SIG-M5 (cell line): ENCODE measurements around the gene HES2.
"Not testable (repeated sequence)": the region's sequence is repeated elsewhere in the genome, so short reads cannot be mapped to it uniquely, and the experiment has no call there.

Source experiments
- DNase-seq: peaks from one replicate; lab custom pipeline; 2025; lab: John Stamatoyannopoulos, UW

HES2 gene

DNA sequence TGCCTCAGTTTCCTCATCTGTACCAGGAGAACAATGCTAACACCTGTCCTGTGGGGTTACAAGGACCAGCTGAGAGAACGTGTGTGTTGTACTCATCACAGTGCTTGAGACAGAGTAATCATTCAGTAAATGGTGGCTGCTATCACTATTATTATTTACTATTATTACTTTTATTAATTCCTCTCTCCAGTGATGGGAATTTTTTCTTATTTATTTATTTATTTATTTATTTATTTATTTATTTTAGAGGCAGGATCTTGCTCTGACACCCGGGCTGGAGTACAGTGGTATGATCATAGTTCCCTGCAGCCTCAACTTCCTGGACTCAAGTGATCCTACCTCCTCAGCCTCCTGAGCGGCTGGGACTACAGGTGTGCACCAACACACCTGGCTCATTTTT lies 16.6 kb upstream of the HES2 start:
- not testable (repeated sequence) for DNase-seq

DNA sequence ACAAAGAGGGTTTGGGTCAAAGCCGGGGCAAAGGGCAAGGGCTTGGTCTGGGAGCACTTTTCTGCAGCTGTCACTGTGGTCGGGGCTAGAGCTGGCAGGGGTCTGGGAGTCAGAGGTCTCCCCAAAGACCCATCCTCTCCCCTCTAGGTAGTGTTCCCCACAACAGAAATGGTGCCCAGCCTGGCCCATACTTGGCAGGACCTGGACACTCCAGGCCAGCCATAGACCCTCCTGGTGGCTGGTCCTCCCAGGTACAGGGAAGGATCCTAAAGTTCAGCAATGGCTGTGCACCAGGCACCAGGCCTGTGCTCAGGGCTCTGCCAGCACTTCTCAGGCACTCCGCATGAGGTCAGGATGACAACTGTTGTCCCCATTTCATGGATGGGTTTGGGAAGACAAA lies 15.8 kb upstream of the HES2 start:
- DNase-seq: no peak

DNA sequence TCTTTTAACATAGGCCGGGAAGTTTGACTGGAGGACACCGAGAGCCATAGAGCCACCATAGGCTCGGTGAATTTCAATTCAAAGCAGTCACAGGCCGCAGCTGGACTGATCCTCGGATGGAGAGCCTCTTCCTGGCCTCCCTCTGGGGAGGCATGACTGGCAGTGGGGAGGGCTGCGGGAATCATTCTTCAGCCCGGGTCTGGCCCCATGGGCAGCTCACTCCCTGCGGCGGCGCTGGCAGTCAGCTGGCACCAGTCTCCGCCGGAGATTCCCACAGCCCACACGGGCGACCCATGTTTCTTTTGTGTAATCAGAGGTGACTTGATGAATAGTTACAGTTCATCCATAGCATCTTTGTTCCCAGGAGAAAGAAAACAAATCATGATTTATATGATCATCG lies 15.4 kb upstream of the HES2 start:
- DNase-seq: no peak

DNA sequence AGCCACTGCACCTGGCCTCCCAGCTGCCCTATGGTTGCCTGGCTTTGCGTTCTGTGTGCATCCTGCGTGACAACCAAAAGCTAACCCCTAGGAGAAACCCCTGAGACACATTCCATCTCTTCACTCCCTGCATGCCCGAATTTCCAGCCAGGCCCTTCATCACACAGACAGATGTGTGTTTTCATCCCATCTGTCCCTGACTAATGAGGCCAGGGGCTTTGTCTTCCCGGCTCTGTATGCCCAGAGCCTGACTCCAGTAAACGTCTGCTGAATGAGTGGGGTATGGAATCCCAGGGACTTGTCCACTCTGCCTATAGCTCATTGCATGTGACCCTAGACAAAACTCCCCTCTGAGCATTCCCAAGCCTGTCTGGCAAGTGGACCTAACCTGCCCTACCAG lies 14.5 kb upstream of the HES2 start:
- no peak for DNase-seq

DNA sequence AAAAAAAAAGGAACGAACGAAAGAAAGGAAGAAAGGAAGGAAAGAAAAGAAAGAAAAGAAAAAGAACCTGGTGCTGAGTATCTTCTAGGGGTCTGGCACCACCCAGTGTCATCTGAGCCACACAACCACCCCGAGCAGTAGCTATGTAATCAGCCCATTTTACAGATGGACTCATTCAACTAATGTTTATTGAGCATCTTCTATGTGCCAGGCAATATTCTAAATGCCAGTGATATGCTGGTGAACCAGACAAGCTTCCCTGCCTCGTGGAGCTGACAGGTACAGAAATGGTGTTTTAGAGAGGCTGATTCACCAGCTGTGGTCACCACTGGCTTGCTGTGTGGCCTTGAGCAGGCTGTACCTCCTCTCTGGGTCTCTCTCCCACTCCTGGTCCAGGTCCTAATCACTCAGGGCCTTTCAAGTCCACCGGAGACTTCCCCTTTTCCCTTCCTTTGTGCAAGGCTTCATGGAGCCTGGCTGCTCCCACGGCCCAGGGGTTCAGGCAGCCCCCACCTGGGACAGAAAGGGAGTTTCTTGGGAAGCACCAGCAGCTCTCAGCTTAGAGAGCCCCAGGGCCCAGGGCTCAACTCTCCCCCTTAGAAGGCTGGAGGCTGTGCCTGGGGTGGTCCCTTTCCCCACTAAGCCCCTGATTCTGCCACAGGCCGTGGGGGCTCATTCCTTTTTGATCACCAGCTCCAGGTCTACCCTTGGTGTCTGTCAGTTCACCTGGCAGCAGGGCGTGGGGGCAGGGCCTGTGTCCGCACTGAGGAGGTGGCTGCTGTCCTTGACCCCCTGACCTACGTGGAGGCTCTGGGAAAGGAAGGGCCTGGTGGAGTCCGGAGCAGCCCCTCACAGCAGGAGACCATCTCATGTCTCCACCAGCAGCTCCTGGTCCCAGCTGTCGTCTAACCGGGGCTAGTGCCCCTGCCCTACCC lies 12.2 kb upstream of the HES2 start:
- DNase-seq: not testable (repeated sequence)

DNA sequence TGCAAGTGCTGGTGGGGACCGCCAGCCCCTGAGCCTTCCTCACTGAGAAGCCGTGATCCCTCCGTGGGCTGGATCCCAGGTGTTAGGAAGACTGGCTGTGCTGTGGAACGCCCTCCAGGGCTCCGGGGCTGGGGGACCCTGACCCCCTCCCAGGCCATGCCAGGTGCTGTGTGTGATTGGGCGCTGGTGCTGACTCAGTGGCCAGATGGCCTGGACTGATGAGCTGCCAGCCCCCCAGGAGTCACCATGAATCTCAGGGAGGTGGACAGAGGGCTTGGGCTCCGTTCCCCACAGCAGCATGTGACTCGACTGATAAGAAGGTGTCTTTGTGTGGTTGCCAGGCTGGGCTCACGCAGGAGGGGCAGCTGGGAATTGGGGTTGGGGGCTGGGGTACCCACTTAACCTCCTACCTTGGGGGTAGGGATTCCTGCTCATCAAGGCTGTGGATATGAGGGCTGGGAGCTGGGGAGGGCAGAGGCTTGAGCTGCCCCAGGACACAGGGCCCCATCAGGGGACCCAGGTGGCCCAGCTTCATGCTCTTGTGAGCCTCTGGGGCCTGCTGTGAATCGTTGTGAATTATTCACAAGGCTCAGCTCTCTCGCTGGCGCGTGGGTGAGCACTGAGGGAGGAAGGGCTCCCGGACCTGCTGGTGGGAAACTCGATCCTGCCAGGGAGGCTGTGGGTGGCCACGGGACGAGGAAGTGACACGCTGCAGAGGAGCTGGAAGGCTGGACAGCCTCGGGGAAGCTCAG lies 10.1 kb upstream of the HES2 start:
- not testable (repeated sequence) for DNase-seq

DNA sequence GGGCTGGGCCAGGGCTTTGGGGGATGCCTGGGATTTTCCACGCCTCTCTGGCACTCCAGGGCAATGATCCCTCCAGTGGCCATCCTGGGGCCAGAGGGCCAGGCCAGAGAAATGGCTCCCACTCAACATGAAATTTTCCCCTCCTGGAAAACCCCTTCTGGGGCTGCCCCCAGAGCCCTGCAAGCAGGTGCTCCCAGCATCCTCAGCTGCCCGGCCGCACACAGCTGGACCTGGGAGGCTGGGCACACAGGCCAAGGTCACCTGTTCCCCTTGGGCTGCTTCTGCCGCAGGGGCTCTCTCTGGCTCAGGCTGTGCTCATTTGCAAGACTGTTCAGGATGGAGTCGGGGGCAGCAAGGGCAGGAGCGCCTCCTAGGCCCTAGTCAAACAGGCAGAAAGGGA lies 8.7 kb upstream of the HES2 start:
- not testable (repeated sequence) for DNase-seq

DNA sequence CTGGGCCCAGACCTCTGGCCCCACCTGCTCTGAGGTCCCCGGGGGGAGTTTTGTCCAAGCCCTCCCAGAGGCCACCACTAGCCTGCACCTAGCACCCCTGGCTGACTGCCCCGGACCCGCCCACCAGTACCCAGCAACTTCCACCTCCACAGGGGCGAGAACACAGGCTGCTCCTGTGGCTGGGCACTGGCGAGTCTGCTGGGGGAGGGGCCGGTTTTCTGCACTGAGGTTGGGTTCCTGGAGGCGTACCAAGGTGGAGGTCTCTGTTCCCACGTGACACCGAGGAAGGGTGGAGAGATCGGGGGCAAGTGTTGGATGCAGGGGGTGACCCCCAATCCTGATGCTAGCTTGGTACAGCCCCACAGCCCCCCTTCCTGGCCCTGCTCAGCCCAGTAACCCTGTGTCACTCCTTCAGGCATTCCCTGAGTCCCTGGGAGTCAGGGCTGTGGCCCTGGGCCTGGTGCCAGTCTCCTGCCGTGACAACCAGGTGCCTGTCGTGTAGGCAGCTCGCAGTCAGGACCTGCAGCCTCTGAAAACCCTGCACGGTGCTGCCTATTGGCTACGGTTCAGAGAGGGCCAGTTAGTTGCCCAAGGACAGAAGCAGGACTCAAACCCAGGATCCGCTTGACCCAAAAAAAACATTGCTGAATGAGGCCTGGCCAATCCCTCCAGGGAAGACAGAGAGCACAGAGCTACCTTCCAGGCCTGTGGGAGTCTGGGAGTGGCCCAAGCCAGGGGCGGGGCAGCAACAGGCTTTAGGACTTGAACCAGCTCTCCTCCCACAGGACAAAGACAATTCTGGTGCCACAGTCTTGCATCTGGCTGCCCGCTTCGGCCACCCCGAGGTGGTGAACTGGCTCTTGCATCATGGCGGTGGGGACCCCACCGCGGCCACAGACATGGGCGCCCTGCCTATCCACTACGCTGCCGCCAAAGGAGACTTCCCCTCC lies 8.0 kb upstream of the HES2 start:
- no peak for DNase-seq

DNA sequence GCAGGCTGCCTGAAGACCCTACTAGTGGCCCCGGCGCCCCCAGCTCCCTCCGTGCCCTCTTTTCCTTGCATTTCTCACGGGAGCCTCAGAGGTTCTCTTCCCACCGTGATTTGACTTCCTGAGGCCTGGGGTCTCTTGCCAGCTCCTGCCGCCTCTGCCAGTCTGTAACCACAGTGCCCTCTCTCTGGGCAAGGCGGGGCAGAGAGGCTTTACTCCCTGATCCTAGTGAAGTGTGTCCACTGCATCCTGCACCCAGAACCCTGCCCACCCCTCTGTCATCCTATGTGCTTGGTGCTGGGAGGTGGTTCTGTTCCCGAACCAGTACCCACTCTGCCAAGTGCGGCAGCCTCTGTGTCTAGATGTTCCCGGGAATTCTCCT lies 7.2 kb upstream of the HES2 start:
- no peak for DNase-seq

DNA sequence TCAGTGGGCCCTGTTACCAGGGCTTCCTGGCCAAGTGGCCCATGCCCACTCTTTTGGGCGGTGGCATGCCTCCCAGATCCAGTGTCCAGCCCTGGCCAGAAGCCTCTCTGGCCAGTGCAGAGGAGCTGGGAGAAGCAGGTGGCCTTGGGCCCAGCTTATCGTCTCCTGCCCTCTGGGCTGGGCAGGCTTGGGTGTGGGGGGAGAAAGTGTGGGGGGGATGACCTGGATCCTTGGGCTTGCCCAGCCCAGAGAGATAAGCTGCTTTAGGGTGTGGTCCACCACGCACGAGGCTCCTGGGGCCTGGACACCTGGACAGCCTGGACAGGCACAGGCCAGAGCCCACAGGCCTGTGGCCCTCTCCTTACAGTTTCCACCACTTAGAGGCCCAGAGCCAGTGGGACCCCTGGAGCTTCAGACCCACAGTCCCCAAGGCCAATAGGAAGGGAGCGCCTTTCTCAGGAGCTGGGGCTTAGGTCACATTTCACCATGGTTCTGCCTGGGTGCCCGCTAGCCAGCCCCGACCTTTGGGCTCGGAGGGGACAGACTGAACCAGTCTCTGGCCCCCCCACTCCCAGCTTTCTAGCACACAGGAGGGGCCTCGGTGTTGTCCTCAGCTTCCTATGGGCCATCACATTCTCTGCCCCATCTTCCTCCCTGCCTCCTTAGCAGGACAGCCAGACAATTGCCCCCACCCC lies 6.7 kb upstream of the HES2 start:
- no peak for DNase-seq

DNA sequence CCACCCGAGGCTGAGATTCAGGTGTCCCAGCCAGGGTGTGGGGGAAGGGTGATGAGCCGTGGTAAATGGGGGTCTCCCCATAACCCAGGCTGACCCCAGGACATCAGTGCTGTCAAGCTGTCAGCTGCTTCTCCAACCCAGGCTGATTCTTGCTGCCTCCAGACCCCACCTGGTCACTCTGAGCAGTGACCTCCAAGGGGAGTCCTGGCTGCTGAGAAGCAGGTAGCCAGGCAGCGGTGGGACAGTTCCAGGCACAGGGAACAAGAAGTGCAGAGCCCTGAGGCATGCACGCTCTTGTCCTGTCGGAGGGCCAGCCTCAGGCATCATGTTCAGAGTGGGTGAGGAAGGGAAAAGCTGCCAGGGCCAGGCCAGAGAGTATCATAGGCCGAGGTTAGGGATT lies 5.9 kb upstream of the HES2 start:
- DNase-seq: no peak

DNA sequence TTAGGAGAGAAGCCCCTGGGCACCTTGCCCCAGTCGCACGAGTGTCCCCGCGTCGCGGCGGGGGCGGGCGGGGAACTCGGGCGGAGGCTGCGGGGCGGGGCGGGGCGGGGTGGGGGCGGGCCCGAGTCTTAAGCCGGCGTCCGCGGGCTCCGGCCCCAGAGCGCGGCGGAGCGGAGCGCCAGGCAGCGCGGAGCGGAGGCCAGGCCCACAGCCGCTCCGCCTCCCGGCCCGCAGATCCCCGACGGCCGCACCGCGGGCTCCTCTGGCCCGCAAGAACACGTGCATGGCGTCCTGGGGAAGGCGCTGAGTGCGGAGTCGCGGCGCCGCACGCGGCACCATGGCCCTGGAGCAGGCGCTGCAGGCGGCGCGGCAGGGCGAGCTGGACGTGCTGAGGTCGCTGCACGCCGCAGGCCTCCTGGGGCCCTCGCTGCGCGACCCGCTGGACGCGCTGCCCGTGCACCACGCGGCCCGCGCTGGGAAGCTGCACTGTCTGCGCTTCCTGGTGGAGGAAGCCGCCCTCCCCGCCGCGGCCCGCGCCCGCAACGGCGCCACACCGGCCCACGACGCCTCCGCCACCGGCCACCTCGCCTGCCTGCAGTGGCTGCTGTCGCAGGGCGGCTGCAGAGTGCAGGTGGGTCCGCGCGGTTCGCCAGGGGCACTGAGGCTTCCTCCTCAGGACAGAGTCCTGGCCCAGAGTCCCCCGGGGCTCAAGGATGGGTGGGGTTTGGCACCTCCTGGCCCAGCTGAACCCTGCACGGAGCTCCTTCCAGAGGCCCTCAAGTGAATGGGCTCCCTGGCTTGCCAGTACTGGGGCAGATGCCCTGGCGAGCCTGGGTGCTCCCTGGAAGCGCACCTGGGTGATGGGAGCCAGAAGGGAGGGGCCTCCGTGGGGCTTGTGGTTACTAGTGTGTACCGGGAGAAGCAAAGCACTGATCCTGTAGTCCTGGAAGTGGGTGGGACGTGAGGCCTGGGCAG lies 5.2 kb upstream of the HES2 start, which contains the start of gene ESPN:
Gene ESPN, plus strand, starts transcription at position 158 of the 975 bp plus-strand sequence. Its CDS starts 180 bp downstream, at position 338.
- no peak for DNase-seq

DNA sequence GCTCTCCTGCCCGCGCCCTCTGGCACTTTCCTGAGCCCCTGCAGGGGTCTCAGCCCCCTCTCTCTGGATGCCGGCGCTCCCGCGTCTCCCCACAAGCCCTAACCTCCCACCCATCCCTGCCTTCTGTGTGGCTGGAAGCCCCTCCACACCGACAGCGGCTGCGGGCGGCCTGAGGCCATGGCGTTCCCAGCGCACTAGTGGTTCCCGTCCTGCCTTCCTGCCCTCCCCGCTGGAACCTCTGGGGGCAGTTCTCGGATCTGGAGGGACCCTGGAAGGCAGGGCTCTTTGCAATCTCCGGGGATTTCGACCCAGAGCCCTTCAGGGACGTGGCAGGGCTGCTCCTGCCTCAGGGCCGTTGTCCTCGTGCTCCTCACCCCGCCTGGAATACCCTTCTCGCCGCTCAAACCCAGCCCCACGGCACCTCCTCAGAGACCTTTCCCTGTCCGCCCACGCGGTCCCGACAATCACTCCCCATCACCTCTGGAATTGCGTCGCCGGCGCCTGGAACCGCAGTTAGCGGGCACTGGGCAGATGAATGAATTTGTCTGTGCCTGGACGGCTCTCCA lies 4.4 kb upstream of the HES2 start:
- DNase-seq: no peak

DNA sequence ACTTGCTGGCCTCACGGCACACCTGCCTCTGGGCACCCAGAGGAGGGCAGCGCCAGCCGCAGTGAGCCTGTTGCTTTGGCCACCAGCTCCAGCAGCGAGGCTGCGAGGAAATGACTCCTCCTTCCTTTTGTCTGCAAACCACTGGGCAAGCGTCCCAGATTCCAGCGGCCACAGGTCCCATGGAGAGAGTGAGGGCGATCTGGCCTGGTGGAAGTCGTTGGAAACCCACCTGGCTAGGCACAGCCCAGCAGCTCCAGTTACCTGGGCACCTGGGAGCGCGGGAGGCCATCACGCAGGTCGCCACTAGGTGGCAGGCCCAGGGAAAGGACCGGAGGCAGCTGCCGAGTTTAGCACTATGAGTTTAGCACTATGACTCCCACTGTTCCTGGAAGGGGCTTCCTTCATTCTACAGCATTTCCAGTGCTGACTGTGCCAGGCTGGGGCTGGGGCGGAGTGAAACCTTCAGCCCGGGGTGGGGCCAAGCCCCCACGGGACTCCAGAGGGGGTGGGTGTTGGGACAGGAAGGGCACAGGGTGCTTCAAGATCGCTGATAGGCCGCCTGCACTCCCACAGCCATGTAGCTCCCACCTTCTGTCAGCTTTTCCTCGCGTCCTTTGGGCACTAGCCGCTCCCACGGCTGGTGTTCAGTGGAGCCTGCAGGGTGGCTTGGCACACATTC lies 3.7 kb upstream of the HES2 start:
- DNase-seq: no peak

DNA sequence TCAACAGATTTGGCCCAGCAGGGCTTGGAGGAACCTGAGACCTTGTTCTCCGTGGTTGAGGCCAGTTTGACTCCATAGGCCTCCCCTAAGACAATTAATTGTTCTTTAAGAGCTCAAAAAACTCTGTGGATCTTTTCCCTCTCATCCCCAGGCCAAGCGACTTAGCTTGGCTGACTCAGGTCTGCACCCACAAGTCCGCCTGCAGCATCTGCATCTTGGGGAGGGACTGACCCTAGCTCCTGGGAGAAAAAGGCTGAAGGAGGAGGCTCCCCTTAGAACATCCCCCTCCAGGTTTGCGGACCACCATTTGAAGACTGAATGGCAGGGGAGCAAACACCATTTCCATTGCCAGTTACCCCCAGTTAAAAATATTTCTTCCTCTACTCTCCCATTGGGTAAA lies 1.5 kb upstream of the HES2 start:
- DNase-seq: no peak

DNA sequence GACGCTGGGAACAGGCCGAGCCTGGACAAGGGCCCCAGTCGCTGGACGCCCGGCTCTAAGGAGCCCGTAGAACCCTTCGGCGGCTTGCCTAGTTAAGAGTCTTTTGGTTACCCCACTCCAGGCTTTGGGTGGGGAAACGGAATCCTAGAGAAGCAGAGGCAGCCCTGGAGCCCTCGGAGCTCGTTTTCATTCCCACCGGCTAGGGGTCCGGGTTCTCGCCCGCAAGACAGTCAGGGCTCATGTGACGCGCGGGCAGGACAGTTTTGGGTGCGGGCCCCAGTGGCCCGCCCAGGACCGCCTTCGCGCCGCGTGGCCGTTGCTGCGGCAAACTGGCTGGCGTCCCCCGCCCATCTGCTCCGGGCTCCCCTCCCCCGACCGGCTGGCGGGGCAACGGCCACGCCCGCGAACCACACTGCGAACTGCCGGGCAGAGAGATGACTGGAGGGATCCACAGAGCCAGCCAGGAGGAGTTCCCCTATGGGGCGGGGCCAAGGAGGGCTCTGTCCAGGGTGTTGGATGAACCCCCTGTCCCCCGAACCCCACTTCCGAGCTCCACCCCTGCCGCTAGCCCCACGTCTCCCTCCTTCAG lies 829 bp upstream of the HES2 start:
- DNase-seq: no peak

DNA sequence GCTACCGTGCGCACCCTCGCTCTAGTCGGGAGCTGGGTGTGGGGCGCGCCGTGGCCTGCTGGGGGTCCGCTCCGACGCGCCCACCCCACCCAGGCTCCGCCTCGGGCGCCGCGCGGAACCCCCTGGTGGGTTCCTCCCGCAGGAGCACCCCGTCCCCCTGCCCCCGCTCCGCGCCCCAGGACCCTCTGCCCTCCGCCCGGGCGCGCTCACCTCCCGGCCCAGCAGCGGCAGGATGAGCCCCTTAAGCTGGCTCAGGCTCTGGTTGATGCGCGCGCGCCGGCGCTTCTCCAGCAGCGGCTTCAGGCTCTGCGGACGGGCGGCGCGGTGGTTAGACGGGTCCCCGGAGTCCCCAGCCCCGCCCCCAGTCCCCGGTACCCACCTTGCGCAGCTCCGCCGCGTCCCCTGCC lies 319 bp downstream of the HES2 start:
- DNase-seq: no peak

DNA sequence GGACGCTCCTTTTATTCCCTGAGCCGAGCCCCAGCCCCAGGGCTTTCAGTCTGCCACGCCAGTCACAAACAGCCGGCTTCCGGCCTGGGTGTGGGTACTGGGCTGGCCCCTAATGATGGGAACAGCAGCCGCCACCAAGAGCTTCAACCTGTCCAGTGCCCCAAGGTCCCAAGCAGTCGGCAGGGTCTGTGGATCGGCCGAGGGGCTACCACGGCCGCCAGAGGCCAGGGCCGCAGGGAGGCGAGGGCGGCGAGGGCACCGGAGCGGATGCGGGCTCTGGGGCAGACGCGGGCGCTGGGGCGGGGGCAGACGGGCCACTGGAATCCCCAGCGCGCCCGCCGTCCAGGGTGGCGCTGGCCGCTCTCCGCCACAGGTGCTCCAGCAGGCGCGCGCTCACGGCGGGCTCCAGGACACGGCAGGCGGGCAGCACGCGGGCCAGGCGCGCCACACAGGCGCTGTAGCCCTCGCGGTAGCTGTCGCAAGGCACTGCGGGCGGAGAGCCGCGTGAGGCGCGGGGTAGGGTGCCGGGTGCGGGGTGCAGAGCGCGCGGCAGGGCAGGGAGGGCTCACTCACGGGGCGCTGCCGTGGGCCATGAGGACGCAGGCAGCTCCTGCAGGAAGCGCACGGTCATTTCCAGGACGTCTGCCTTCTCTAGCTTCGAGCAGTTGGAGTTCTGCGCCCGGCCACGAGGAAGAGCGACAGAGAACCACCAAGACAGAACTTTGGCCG lies 887 bp downstream of the HES2 start:
- DNase-seq: no peak
